ENCODE measurements around the gene NUDT3.

DNA sequence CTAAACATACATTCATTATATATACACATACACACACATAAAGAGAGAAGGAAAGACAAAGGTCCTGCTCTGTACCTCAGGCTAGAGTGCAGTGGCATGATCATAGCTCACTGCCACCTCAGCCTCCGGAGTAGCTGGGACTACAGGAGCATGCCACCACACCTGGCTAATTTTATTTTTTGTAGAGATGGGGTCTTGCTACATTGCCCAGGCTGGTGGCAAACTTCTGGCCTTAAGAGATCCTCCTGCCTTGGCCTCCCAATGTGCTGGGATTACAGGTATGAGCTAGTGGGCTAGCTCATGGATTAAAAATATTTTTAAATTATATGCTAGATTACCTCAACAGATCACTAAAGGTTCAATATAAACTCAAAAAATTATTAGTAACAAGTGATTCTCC, 30.3 kb downstream of the NUDT3 start:
- TF ChIP-seq, protein P1, sequence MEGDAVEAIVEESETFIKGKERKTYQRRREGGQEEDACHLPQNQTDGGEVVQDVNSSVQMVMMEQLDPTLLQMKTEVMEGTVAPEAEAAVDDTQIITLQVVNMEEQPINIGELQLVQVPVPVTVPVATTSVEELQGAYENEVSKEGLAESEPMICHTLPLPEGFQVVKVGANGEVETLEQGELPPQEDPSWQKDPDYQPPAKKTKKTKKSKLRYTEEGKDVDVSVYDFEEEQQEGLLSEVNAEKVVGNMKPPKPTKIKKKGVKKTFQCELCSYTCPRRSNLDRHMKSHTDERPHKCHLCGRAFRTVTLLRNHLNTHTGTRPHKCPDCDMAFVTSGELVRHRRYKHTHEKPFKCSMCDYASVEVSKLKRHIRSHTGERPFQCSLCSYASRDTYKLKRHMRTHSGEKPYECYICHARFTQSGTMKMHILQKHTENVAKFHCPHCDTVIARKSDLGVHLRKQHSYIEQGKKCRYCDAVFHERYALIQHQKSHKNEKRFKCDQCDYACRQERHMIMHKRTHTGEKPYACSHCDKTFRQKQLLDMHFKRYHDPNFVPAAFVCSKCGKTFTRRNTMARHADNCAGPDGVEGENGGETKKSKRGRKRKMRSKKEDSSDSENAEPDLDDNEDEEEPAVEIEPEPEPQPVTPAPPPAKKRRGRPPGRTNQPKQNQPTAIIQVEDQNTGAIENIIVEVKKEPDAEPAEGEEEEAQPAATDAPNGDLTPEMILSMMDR (IDR thresholded peaks at IDR 0.05) = no peak
- TF ChIP-seq POLR2A (IDR thresholded peaks at IDR 0.05) (no peak), POLR2AphosphoS5 (IDR thresholded peaks at IDR 0.05) (no peak)
